Endodermal cell (in vitro differentiated cells): ENCODE data around the gene GLO1. TPM values are rescaled to one million over a fixed set of nuclear protein-coding genes. Genes with fewer than 3 reads are reported as not detected.

Experiments
- DNase-seq: peaks from one replicate; pipeline ENCODE4 v3.0.0-alpha.2; 2017
- H3K27ac ChIP-seq: 2 replicates; pipeline ENCODE4 v1.5.1; 2013; ENCODE audit warnings: mild to moderate bottlenecking, low read depth, low read length, moderate library complexity
- H3K27me3 ChIP-seq: 2 replicates; pipeline ENCODE4 v1.6.1; 2013; ENCODE audit warnings: mild to moderate bottlenecking, low read length, moderate library complexity; ENCODE audit not compliant: insufficient read depth, control insufficient read depth, poor library complexity, severe bottlenecking
- H3K36me3 ChIP-seq: 2 replicates; pipeline ENCODE4 v1.7.0; 2013; ENCODE audit warnings: mild to moderate bottlenecking, low read length, moderate library complexity; ENCODE audit not compliant: control insufficient read depth, insufficient read depth
- H3K4me1 ChIP-seq: one replicate; pipeline ENCODE4 v1.7.0; 2013; ENCODE audit warnings: low read length; ENCODE audit not compliant: control insufficient read depth, insufficient read depth
- H3K4me3 ChIP-seq: 2 replicates; pipeline ENCODE4 v1.5.1; 2013; ENCODE audit warnings: mild to moderate bottlenecking, low read length, moderate library complexity
- H3K9ac ChIP-seq: 2 replicates; pipeline ENCODE4 v1.6.1; 2013; ENCODE audit warnings: mild to moderate bottlenecking, low read length, moderate library complexity; ENCODE audit not compliant: poor library complexity, severe bottlenecking; ENCODE audit errors: extremely low read depth
- H3K9me3 ChIP-seq: 2 replicates; pipeline ENCODE4 v1.6.1; 2013; ENCODE audit warnings: mild to moderate bottlenecking, low read length, moderate library complexity; ENCODE audit not compliant: control insufficient read depth
- H3K27ac Mint-ChIP-seq: 2 replicates; pipeline ENCODE4 v1.8.0; 2020; ENCODE audit warnings: mixed read lengths
- H3K27me3 Mint-ChIP-seq: 2 replicates; pipeline ENCODE4 v1.8.0; 2021; ENCODE audit warnings: mild to moderate bottlenecking, mixed read lengths; ENCODE audit not compliant: insufficient read depth
- H3K36me3 Mint-ChIP-seq: 2 replicates; pipeline ENCODE4 v1.8.0; 2020; ENCODE audit warnings: low read depth, mixed read lengths
- H3K4me1 Mint-ChIP-seq: 2 replicates; pipeline ENCODE4 v1.8.0; 2020; ENCODE audit warnings: mixed read lengths
- H3K4me3 Mint-ChIP-seq: 2 replicates; pipeline ENCODE4 v1.8.0; 2020; ENCODE audit warnings: mild to moderate bottlenecking, moderate library complexity, mixed read lengths
- H3K9me3 Mint-ChIP-seq: 2 replicates; pipeline ENCODE4 v1.8.0; 2020; ENCODE audit warnings: mild to moderate bottlenecking, mixed read lengths
- WGBS, 2 experiments: methylation state at CpG; one replicate each; pipeline versions ENCODE4 v1.1.5 to v1.1.7; 2013; ENCODE audit warnings: missing lambda C conversion rate in 2 of 2, mixed read lengths in 1 of 2; ENCODE audit not compliant: insufficient coverage in 1 of 2, insufficient read length in 1 of 2; 5-methylcytosine and 5-hydroxymethylcytosine counted together
- total RNA-seq, 2 donors: library from RNA; stranded (reverse); fragmentation: NEBNext Ultra II Directional in 1 of 2; extraction: Animal tissue kit (Norgen Biotek cat#: 25700) in 1 of 2; gene quantifications; 2 replicates in 1 of 2; 3 replicates in 1 of 2; pipeline ENCODE4 v1.2.1, GENCODE V29; 2021
- TF ChIP-seq, protein P1 (sequence below): fragments of 200-600 bp; sonication (generic); conservative IDR thresholded peaks from 2 replicates; pipeline ENCODE4 v1.5.0; 2021; ENCODE audit warnings: antibody characterized with exemption, mild to moderate bottlenecking

GLO1 gene
- total RNA-seq, 2 donors from 2014 or later = 144 to 177 TPM

DNA sequence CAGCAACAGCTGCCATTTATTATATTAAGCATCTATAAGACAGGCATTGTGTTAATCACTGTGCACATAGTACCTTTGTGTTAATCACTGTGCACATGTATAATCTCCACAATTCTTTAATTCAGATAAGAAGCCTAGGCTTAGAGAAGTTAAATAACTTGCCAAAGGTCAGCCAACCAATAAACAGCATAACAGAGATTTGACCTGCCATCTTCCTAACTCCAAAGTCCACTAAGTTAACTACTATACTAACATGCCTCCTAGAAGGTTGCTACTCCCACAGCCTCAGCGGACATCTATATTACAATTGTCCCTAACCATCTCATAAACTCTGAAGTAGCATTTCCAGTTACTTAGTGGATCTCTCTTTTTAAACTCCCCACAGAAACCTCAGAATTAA, 66.9 kb downstream of the GLO1 start:
- Histone ChIP-seq H3K27me3 (peaks cover 63% of the 10 kb centered on the region), H3K9me3 (peaks cover 5% of the 10 kb centered on the region), H3K36me3 (no peaks in the 10 kb centered on the region), H3K4me1 (peaks cover 5% of the 10 kb centered on the region), H3K9ac (no peak overlapping the region), H3K4me3 (no peak overlapping the region), H3K27ac (no peak overlapping the region)
- H3K9me3 Mint-ChIP-seq = peaks cover 5% of the 10 kb centered on the region
- no peak for DNase-seq
- H3K36me3 Mint-ChIP-seq = no peaks in the 10 kb centered on the region
- WGBS, 2 experiments = 91 to 100% methylated on average over 1 of the region's 1 CpG
- H3K27me3 Mint-ChIP-seq = peaks cover 67% of the 10 kb centered on the region
- H3K4me1 Mint-ChIP-seq = peaks cover 26% of the 10 kb centered on the region
- TF ChIP-seq, protein P1, sequence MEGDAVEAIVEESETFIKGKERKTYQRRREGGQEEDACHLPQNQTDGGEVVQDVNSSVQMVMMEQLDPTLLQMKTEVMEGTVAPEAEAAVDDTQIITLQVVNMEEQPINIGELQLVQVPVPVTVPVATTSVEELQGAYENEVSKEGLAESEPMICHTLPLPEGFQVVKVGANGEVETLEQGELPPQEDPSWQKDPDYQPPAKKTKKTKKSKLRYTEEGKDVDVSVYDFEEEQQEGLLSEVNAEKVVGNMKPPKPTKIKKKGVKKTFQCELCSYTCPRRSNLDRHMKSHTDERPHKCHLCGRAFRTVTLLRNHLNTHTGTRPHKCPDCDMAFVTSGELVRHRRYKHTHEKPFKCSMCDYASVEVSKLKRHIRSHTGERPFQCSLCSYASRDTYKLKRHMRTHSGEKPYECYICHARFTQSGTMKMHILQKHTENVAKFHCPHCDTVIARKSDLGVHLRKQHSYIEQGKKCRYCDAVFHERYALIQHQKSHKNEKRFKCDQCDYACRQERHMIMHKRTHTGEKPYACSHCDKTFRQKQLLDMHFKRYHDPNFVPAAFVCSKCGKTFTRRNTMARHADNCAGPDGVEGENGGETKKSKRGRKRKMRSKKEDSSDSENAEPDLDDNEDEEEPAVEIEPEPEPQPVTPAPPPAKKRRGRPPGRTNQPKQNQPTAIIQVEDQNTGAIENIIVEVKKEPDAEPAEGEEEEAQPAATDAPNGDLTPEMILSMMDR = no peak
- H3K4me3 Mint-ChIP-seq = no peak overlapping the region
- no peak overlapping the region for H3K27ac Mint-ChIP-seq

DNA sequence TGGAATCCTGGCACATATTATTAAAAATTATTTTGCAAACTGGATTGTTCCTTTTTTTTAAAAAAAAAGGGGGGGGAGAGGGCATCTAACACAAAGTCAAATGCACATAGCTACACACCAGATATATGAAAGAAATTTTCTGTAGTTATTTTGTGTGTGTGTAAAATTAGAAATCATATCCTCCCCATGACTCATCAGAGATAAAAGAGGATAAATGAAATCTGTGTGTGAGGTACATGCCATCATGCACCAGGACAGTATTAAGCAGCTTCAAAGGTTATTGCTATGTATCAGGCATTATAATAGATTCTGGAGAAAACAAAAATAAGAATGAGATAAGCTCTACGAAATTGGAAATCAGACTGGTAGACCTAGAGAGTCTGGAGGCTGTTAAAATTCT, 68.4 kb downstream of the GLO1 start:
- H3K36me3 Mint-ChIP-seq = no peaks in the 10 kb centered on the region
- Histone ChIP-seq H3K27me3 (peaks cover 63% of the 10 kb centered on the region), H3K4me1 (peaks cover 5% of the 10 kb centered on the region), H3K4me3 (no peak overlapping the region), H3K9me3 (peaks cover 5% of the 10 kb centered on the region), H3K36me3 (no peaks in the 10 kb centered on the region), H3K9ac (no peak overlapping the region), H3K27ac (no peak overlapping the region)
- peaks cover 20% of the 10 kb centered on the region for H3K4me1 Mint-ChIP-seq
- peaks cover 5% of the 10 kb centered on the region for H3K9me3 Mint-ChIP-seq
- TF ChIP-seq, protein P1 = no peak
- H3K27ac Mint-ChIP-seq = no peak overlapping the region
- WGBS, 2 experiments = 83 to 100% methylated on average over 1 of the region's 1 CpG
- no peak for DNase-seq
- H3K4me3 Mint-ChIP-seq = no peak overlapping the region
- peaks cover 63% of the 10 kb centered on the region for H3K27me3 Mint-ChIP-seq

DNA sequence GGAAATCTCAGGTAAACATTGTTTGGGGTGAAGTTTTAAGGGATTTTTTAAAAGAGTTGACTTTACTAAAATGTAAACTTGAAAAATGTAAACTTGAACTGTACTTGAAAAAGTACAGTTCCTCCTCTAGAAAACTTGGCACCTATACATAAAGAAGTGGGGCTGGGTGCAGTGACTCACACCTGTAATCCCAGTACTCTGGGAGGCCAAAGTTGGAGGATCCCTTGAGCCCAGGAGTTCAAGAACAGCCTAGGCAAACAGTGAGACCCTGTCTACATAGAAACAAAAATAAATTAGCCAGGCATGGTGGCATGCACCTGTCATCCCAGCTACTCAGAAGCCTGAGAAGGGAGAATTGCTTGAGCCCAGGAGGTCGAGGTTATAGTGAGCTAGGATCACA, 70.5 kb downstream of the GLO1 start:
- no peaks in the 10 kb centered on the region for H3K36me3 Mint-ChIP-seq
- H3K4me1 Mint-ChIP-seq = peaks cover 8% of the 10 kb centered on the region

More for the DNA sequence above, 70.5 kb downstream of the GLO1 start:
- 88% methylated on average over 1 of the region's 1 CpG; no CpG with 5 or more reads in 1 of the 2 experiments for WGBS, 2 experiments
- no peaks in the 10 kb centered on the region for H3K36me3 ChIP-seq
- Mint-ChIP-seq H3K9me3 (peaks cover 5% of the 10 kb centered on the region), H3K4me3 (no peak overlapping the region), H3K27ac (no peak overlapping the region), H3K27me3 (peaks cover 47% of the 10 kb centered on the region)
- no peak for DNase-seq
- H3K9me3 ChIP-seq = peaks cover 5% of the 10 kb centered on the region
- H3K4me1 ChIP-seq = no peaks in the 10 kb centered on the region
- H3K27ac ChIP-seq = no peak overlapping the region
- peaks cover 49% of the 10 kb centered on the region for H3K27me3 ChIP-seq
- TF ChIP-seq, protein P1 = no peak
- H3K9ac ChIP-seq = no peak overlapping the region
- H3K4me3 ChIP-seq = no peak overlapping the region
